Activated CD4-positive, alpha-beta T cell treated with anti-CD3 and anti-CD28 coated beads, Interleukin-2, amount 50 U/mL, for 48 hours (primary cell): Measurements from ENCODE around the gene FAM186B.

Source experiments
- DNase-seq, 2 experiments: peaks; one replicate each; pipeline ENCODE4 v3.0.0-alpha.2; 2020

Gene FAM186B

DNA sequence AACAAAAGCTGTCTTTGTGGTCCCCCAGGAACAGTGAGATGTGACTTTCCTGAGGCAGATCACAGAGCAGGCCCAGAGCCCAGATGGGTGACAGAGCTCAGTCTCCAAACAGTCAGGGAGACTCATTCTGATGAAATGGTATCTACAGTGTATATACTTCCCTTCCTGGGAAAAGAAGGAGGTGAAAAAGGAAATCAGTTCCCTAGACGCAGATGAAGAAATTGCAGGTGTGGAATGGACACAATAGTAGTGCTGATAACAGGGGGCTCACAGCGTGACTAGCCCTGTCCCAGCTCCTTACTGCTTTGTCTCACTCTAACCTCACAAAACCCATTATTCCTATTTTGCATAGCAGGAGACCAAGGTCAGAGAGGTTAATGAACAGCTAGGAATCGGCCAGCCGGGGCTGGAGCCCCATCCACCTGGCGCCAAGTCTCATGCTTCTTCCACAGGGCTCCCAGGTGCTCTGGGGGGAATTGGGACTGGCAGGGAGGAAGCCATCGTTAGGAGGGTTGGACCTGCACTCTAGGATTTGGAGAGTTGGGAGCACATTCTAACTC lies 54.7 kb downstream of the FAM186B start:
- no peak for DNase-seq

DNA sequence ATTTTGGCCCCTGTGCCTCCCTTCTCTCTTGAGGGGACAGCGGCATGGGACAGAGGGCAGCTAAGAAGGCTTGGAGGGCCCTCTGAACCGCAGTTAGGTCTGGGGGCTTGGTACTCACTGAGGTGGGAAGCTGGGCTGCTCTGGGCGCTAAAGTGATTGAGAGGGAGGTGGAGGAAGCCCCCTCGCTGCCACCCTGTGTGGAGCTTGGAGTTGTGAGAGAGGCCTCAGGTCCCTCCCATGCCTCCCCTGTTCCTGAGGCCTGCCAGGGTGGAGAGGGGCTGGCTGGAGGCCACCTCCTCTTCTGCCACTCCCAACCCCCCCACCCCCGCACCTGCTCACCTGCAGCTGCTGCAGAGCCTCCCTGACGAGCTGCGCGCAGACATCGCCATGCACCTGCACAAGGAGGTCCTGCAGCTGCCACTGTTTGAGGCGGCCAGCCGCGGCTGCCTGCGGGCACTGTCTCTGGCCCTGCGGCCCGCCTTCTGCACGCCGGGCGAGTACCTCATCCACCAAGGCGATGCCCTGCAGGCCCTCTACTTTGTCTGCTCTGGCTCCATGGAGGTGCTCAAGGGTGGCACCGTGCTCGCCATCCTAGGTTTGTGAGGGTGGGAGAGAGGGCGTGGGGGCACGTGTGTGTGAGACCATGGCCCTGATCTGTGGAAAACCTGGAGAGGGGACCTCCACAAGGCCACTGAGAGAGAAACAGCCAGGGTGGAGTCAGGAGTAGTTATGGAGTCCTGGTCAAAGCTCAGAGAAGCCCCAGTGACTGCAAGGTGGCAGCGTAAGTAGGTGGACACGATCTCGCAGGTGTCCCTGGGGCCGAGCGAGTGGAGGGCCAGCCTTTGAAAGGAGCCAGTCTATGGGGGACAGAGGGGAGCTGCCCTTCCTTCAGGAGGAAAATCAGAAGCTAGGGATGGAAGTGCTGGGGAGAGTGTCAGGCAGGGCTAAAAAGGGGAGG lies 55.4 kb downstream of the FAM186B start:
- no peak for DNase-seq

DNA sequence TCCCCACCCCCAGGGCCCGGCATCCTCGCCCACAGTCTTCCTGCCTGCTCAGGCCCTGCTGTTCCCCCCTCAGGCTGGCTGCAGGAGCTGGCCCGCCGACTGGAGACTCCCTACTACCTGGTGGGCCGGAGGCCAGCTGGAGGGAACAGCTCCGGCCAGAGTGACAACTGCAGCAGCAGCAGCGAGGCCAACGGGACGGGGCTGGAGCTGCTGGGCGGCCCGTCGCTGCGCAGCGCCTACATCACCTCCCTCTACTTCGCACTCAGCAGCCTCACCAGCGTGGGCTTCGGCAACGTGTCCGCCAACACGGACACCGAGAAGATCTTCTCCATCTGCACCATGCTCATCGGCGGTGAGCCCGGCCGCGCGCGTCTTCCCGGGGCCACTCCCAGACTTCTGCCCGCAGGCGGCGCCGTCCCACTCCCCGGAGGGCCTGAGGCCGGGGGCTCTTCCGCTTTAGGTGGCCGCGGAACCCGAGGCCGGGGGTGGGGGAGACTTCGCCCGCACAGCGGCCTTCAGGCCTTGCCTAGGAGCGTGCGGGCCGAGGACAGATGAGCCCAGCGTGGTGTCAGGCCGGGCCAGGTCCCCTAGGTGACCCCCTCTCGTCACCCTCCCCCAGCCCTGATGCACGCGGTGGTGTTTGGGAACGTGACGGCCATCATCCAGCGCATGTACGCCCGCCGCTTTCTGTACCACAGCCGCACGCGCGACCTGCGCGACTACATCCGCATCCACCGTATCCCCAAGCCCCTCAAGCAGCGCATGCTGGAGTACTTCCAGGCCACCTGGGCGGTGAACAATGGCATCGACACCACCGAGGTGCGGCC lies 56.4 kb downstream of the FAM186B start:
- peak; percentile 29 to 44 for DNase-seq

DNA sequence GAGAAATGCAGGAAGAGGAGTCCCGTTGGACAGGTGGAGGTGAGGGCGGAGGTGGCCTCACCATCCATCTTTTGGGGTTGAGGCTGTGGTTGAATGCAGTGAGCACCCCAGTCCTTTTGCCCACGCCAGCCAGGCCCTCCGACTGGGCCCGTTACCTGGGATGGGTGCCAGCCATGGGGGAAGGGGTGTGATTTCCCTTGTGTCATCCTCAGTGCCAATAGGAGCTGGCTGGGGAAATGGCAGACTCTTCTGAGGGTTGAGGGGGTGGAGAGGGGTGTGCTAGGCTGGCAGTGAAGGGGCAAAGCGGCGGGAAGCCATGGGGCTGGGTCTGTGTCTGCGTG lies 57.0 kb downstream of the FAM186B start:
- no peak for DNase-seq

DNA sequence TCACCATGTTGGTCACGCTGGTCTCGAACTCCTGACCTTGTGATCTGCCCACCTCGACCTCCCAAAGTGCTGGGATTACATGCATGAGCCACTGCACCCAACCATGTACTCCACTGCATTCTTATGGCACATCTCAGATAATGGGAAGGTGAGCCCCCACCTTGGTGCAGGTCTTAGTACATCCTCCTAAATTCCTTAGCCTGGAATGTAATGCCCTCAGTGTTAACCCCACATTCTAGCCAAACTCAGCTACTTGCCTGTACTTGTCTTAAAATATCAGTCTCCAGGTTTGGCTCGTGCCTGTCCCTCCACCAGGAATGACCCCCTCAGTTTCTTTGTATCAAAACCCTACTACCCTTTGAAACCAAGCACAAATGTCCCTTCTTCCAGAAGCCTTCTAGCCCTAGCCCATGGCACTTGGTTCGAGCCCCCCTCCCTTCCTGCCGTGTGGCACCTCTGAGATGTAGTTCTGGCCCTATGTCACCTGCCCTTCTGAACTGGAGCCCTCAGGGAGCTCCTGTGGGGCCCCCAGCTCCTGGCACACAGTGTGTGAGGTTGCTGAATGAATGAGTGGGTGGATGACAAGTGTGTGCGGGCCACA lies 58.2 kb downstream of the FAM186B start:
- DNase-seq = no peak

DNA sequence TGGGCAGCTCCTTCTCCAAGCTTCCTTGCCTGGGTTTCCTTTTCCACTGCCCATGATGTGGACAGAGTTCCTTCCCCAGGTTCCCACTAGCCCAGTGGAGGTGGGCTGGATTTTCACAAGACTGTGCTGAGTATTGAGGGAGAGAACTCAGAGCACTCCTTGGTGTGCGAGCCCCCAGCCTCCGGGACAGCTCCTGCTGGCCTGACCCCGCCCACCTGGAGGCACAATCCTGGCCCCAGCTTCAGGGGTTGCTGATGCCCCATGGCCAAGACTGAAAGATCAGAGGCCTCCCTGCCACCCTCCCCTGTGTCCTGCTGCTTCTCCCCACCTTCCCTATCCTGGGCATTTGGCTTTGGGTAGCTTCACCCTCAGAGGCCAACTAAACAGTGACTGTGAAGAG lies 59.0 kb downstream of the FAM186B start:
- no peak for DNase-seq

DNA sequence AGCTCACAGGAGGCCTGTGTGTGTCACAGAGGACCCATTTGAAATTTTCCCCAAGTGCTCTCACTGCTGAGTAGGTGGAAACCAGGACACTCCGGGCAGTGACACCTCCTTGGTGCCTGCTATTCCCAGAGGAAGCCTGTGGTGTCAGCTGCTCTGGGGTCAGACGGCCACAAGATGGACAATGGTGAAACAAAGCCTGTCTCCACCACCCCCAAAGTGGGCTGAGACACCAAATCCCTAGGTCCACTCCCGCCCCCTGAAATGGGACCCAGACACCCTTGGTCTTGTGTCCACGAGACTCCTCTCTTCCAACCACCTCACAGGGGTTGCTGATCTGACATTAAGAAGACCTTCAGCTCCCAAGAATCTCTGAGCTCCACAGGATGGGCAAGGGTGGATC lies 59.6 kb downstream of the FAM186B start:
- DNase-seq = no peak

DNA sequence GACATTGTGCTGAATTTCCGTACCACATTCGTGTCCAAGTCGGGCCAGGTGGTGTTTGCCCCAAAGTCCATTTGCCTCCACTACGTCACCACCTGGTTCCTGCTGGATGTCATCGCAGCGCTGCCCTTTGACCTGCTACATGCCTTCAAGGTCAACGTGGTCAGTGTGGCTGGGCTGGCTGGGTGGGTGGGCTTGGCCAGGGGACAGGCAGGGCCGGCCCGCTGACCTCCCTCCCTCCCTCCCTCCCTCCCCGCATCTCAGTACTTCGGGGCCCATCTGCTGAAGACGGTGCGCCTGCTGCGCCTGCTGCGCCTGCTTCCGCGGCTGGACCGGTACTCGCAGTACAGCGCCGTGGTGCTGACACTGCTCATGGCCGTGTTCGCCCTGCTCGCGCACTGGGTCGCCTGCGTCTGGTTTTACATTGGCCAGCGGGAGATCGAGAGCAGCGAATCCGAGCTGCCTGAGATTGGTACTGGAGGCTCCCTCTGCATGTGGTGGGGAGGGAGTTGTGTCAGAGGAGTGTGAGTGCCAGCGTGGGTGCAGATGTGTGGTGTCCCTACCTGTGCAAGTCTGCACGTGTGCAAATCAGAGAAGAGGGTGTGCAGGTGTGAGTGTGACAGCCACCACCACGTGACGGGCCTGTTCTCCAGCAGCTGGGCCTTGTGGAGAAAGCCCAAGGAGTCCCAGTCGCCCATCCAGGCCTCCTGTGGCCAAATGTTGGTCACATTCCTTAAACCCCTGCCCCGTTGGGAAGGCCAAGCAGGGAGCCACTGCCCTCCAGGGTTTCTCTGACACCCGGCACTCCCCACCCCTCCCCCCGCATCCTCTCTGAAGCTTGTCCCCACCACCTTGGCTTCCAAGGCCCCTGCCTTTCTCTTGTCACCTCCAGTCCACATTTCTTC lies 61.3 kb downstream of the FAM186B start:
- DNase-seq = no peak

DNA sequence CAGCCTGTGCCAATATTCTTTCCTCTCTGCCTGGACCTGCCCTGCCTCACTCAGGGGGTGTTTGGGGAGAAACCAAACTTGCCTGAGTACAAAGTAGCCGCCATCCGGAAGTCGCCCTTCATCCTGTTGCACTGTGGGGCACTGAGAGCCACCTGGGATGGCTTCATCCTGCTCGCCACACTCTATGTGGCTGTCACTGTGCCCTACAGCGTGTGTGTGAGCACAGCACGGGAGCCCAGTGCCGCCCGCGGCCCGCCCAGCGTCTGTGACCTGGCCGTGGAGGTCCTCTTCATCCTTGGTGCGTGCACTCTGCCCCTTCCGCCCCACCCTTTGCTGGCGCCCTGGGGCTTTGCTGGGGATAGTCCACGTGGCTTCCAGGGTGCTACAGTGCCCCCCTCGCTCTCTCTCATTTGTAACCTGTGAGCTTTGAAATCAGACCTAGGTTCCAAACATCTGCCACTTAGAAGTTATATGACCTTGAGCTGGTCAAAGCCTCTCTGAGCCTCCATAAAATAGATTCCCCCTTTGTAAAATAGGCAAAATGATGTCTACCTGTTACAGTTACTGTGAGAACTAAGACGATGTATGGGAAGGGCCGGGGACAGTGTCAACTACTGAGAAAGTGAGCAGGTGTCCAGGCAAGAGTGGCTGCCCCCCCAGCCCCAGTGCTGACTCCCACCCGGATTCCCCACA lies 62.1 kb downstream of the FAM186B start:
- no peak for DNase-seq

DNA sequence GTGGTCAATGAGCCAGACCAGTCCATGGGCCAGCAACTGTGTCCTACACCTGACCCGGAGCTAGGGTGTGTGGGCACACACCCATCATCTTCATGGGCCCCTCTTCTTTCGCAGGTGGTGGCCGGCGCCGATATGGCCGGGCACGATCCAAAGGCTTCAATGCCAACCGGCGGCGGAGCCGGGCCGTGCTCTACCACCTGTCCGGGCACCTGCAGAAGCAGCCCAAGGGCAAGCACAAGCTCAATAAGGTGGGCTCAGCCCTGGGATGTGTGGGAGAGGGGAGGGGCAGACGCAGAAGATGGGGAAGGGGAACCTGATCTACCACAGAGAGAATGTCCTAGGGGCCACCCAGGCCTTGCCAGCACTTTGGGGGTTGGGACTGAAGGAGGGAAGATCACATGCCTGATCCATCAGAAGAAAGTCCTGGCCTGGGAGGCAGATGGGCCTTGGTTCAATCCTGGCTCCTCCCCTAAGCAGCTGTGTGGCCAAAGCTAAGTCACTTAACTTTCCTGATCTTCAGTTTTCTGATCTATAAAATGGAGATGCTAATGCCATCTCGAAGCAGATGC lies 62.8 kb downstream of the FAM186B start:
- DNase-seq = no peak

DNA sequence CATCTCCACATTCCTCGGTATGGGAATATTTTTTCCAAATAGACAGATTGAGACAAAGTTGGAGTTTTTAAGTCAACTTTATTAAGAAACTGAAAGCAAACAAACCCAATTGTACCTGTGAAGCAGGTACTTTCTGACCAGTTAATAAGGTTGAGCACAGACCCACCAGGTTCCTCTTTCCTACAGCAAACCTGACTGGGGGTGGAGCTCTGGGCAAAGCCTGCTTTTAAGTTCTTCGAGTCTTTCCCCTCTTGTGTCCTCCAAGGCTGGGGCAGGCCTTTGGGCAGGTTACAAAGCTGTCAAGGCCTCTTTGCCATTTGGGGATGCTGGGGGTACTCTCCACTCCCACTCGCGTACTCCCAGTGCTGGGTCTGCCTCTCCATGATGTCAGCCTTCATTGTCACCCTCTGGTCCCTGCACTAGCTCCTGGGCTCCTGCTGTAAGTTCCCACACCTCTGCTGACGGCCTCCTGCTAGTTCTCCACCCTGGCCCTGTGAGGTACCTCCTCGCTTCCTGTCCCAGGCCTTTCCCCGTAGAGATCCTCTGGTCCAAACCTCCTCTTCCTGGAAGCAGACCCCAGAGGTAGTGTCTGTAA lies 63.4 kb downstream of the FAM186B start:
- DNase-seq = no peak

DNA sequence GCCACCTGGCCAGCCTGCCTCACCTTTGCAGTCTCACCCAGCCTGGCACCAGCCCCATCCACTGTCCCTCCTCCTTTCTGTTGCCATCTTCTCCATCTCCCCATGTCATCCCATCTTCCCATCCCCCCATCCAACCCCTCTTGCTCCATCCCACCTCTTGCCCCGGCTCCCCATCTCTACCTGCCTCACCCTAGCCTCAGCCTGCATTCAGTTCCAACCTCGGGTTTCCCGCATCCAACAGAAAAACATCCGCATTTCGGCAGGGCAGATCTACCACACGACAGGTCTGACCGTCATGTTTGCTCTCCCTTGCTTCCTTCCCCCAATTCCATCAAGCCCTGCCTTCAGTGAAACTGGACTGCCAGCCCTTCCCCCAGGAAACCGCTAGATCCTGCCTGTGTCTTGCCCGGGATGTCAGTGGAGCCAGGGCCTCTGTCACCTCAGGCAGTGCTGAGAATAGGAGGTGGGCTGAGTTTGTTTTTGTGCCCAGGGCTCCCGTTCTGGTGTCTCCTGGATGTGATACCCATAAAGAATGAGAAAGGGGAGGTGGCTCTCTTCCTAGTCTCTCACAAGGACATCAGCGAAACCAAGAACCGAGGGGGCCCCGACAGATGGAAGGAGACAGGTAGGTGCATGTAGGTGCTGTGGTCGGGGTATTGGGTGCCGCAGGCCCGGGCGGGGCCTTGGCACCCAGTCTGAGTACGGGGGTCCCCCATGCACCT lies 64.1 kb downstream of the FAM186B start:
- DNase-seq = no peak

DNA sequence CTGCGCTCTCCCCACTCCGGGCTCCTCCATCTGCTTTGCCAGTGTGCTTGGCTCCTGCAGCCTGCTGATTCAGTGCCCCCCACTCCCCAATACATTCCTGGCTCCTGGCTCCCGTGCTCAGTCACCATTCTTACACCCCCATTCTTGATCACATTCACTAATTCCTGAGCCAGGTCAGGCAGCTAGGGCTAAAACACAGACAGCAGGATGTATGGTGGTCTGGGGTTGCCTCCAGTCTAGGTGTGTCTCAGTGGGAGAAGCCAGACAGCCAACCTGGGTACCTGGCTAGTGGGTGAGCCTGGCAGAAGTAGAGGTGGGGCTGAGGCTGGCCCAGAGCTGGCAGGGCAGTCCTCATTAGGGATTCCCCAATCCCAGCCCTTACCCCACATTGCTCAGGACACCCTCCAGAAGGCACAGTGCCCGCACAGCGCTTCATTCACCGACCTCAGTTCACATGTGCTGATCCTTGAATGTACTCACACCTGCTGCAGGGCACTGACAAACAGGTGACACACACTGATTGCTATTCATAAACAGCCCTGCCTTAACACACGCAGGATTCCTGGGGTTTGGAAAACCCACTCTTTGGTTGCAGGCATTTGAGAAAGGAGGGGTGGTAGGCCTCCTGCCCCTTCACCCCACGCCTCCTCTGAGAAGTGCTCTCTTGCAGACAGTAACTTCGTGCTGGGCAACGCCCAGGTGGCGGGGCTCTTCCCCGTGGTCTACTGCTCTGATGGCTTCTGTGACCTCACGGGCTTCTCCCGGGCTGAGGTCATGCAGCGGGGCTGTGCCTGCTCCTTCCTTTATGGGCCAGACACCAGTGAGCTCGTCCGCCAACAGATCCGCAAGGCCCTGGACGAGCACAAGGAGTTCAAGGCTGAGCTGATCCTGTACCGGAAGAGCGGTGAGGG lies 65.0 kb downstream of the FAM186B start:
- no peak for DNase-seq

DNA sequence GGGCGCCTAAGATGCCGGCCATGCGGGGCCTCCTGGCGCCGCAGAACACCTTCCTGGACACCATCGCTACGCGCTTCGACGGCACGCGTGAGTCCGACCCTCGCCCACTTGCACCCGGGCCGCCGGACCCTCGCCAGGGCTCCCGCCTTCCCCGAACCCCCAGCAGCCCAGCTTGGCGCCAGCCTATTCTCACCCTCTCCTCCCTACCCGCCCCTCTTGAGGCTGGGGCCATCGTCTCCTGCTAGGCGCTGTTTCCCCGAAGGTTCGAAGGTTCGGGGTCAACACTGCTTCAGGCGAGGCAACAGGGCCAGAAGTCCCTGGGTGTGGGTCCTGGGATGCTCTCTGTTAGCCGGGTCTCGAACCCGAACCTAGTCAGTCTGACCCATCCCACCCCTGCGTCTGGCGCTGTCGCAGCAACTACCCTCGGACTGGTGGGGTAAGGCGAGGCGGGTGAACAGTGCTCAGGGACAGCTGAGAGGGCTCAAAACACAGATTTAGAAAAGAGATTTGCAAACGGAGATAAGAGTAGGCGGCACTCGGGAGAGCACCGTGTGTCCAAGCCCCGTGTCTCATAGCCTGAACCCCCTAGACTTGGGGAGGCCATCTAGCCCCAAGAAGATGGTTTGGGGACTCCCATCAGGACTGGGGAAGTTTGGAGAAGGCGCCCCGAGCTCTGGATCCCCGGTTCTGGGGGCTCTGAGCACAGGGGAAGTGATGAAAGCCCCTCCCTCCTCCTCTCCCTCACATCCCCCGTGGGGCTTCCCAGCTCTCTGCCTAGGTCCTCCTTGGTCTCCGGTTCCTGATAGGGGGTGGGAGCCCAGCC lies 65.8 kb downstream of the FAM186B start:
- no peak for DNase-seq

DNA sequence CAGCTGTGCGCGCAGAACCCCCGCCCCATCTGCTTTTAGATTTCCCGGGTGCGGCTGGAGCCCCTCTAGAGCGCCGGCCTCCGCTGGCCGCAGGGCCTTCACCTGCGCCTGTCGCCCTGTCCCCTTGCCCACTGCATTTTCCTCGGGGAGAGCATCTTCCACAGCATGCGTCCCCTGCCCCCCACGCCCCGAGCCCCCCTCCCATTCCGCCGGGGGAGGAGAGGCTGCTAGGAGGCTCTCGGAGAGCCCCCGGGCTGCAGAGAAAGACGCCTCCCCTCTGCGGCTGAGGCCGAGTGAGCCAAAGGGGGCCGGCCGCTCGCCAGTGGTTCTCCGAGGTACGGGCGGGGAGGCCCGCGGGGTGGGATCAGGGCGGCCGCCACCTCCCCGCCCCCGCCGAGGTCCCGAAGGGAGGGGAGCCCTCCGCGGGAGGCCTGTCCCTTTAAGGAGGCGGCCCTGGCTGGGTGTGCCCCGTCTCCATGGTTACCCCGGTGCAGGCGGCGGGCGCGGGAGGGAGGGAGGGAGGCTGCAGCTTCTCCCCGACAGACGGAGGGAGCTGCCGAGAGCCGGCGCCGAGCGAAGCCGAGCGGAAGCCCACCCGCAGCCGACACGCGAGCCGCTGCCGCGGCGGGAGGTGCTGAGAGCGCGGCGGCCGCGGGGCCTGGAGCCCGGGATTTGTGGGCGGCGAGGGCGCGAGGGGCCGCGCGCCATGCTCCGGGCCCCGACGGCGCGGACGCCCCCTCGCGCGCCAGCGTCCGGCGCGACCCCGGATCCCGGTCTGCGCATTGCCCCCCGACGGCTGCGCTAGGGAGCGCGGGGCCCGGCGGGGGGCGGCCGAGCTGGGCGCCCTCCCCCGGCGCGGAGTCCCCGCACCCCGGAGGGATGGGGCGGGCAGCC lies 66.7 kb downstream of the FAM186B start, which contains the start of gene KCNH3:
KCNH3 (plus strand) TSS at position 521 of the 894 bp plus-strand sequence. CDS start 387 bp downstream, outside the sequence.
- DNase-seq = peak; percentile 78 to 82

DNA sequence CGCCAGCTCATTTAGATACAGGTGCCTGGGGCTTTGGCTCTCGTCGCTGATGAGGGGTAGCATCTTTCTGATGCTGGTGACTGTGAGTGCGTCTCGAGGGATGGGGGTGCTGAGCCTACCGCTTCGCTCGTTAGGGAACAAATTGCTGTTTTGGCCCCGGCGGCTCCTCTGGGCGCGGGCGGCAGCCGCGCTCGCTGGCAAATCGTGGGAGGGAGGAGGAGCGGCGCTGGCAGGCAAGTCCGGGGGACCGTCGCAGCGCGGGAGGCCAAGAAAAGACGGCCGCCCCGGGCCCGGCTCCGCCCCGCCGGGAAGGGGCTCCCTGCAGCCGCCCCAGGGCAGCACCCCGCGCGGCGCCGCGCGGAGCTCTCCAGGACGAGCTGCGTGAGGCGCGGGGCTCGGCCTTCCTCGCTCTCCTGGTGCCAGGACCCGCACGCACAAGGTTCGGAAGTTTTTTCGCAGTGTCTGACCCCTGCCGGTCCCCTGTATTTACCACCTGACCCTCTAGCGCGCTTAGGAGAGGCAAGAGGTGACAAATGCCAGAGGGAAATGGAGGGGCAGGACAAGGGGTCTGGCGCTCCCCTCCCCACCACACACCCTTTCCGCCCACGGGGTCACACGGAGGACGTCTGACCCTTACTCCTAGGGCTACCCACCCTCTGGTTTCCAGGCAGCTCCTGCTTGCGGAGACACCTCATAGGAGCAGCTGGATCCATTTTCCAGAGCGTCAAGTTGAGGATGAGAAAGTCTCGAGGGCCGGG lies 67.5 kb downstream of the FAM186B start:
- peak; percentile 35 to 44 for DNase-seq
